HCT116 (cell line): ENCODE data around the gene GNAO1. TPM values are rescaled to one million over a fixed set of nuclear protein-coding genes. Genes with fewer than 3 reads are reported as not detected.

Experiments
- ATAC-seq: fragments of 200-7000 bp; cut with Tn5 transposase; 2 replicates; pipeline ENCODE4 v1.9.1; 2020; ENCODE audit warnings: mild to moderate bottlenecking, moderate library complexity
- BruUV-seq: library from RNA; stranded (reverse); fragments of 400-500 nt; replicated peaks from 2 replicates; lab custom pipeline; 2021; lab: Mats Ljungman, UMichigan
- CTCF ChIA-PET: fragments of 300-600 bp; sonication (Branson Sonifier 250); formaldehyde crosslinking; loops from one replicate; lab custom pipeline; 2021; ENCODE audit warnings: antibody characterized with exemption; lab: Charles Lee
- POLR2A ChIA-PET: fragments of 300-600, 350-600 bp; sonication (Branson Sonifier 250); formaldehyde crosslinking; loops from one replicate; lab custom pipeline; 2021; ENCODE audit warnings: antibody characterized with exemption; lab: Charles Lee
- RAD21 ChIA-PET, 2 experiments: fragments of 300-600 bp; sonication (Branson Sonifier 250); formaldehyde crosslinking; loops; one replicate each; lab custom pipeline; 2023; ENCODE audit warnings: low total read pairs in 2 of 2; ENCODE audit not compliant: uncharacterized antibody in 2 of 2, unreplicated experiment in 2 of 2, low non-redundant PET in 1 of 2; lab: Charles Lee
- DNase-seq: peaks from one replicate; pipeline ENCODE4 v3.0.0-alpha.2; 2010; ENCODE audit warnings: low read depth, low spot score
- H2AFZ ChIP-seq: fragments of 200-600 bp; shearing (Covaris generic), sonication (generic); 2 replicates; pipeline ENCODE4 v1.6.1; 2017; ENCODE audit warnings: low read depth, mixed run types, mixed read lengths, antibody characterized with exemption, low read length; ENCODE audit not compliant: poor library complexity, severe bottlenecking
- H3K27ac ChIP-seq: 2 replicates; pipeline ENCODE4 v1.5.1; 2012; ENCODE audit warnings: low read depth, low read length
- H3K27me3 ChIP-seq: fragments of 200-600 bp; sonication (generic); 2 replicates; pipeline ENCODE4 v1.6.1; 2016; ENCODE audit warnings: mixed run types, low read length, mixed read lengths; ENCODE audit not compliant: insufficient read depth
- H3K36me3 ChIP-seq, 2 experiments: fragments of 200-500 bp in 1 of 2; fragments of 200-600 bp in 1 of 2; sonication (Bioruptor generic) in 1 of 2; sonication (generic) in 1 of 2; 2 replicates each; pipeline versions ENCODE4 v1.5.1 to v1.6.1; 2014 to 2016; ENCODE audit warnings: low read length in 2 of 2, inconsistent platforms in 1 of 2, mixed read lengths in 1 of 2, mixed run types in 1 of 2; ENCODE audit not compliant: insufficient read depth in 2 of 2, control insufficient read depth in 1 of 2
- H3K4me1 ChIP-seq, 2 experiments: fragments of 200-600 bp in 1 of 2; sonication (generic) in 1 of 2; 2 replicates each; pipeline versions ENCODE4 v1.5.1 to v1.6.1; 2012 to 2017; ENCODE audit warnings: low read length in 2 of 2, inconsistent platforms in 1 of 2, mild to moderate bottlenecking in 1 of 2, mixed read lengths in 1 of 2, mixed run types in 1 of 2, moderate library complexity in 1 of 2; ENCODE audit not compliant: insufficient read depth in 2 of 2, control insufficient read depth in 1 of 2
- H3K4me2 ChIP-seq: fragments of 200-600 bp; sonication (generic); 2 replicates; pipeline ENCODE4 v1.6.1; 2017; ENCODE audit warnings: mixed run types, low read length, mixed read lengths
- H3K4me3 ChIP-seq, 2 experiments: fragments of 200-600 bp in 1 of 2; sonication (generic) in 1 of 2; replicated peaks in 1 of 2; 2 replicates each; pipeline ENCODE4 v1.5.1; 2011 to 2016; ENCODE audit warnings: low read length in 2 of 2, control low read depth in 1 of 2, low read depth in 1 of 2, mild to moderate bottlenecking in 1 of 2, mixed read lengths in 1 of 2, mixed run types in 1 of 2
- H3K79me2 ChIP-seq: fragments of 200-600 bp; sonication (generic); 2 replicates; pipeline ENCODE4 v1.6.1; 2017; ENCODE audit warnings: mild to moderate bottlenecking, mixed run types, low read length, moderate library complexity, mixed read lengths; ENCODE audit not compliant: insufficient read depth
- H3K9ac ChIP-seq: fragments of 200-600 bp; sonication (generic); 2 replicates; pipeline ENCODE4 v1.6.1; 2016; ENCODE audit warnings: low read length, mixed read lengths
- H3K9me2 ChIP-seq: fragments of 200-600 bp; sonication (generic), shearing (Covaris generic); 2 replicates; pipeline ENCODE4 v1.6.1; 2017; ENCODE audit warnings: mixed run types, mild to moderate bottlenecking, moderate library complexity; ENCODE audit not compliant: insufficient read depth
- H3K9me3 ChIP-seq, 2 experiments: fragments of 200-500 bp in 1 of 2; fragments of 200-600 bp in 1 of 2; sonication (Bioruptor generic) in 1 of 2; sonication (generic) in 1 of 2; 2 replicates each; pipeline ENCODE4 v1.6.1; 2014 to 2017; ENCODE audit warnings: low read length in 2 of 2, mixed read lengths in 2 of 2, inconsistent platforms in 1 of 2, low read depth in 1 of 2, mild to moderate bottlenecking in 1 of 2, mixed run types in 1 of 2, moderate library complexity in 1 of 2; ENCODE audit not compliant: control insufficient read depth in 1 of 2, insufficient read depth in 1 of 2
- H4K20me1 ChIP-seq: fragments of 200-600 bp; sonication (generic), shearing (Covaris generic); 2 replicates; pipeline ENCODE4 v1.6.1; 2017; ENCODE audit warnings: mixed run types, mild to moderate bottlenecking, moderate library complexity; ENCODE audit not compliant: insufficient read depth
- CBX3 ChIP-seq: IDR thresholded peaks from 2 replicates; pipeline ENCODE4 v1.6.1; 2012; ENCODE audit warnings: low read depth
- CTCF ChIP-seq, 3 experiments: fragments of 200-600 bp in 1 of 3; sonication (generic) in 1 of 3; IDR thresholded peaks in 2 of 3; conservative IDR thresholded peaks in 1 of 3; 2 replicates each; pipeline ENCODE4 v1.5.1; 2012 to 2017; ENCODE audit warnings: low read depth in 2 of 3, low read length in 2 of 3, antibody characterized with exemption in 1 of 3, borderline replicate concordance in 1 of 3, control low read depth in 1 of 3, mild to moderate bottlenecking in 1 of 3, mixed read lengths in 1 of 3, mixed run types in 1 of 3, moderate library complexity in 1 of 3; ENCODE audit not compliant: insufficient read depth in 1 of 3
- ELF1 ChIP-seq: IDR thresholded peaks from 2 replicates; pipeline ENCODE4 v1.6.1; 2012; ENCODE audit warnings: low read depth, borderline replicate concordance
- EZH2phosphoT487 ChIP-seq: fragments of 200-600 bp; IDR thresholded peaks from 2 replicates; pipeline ENCODE4 v1.6.1; 2018; ENCODE audit warnings: antibody characterized with exemption, borderline replicate concordance
- FOSL1 ChIP-seq: IDR thresholded peaks from 2 replicates; pipeline ENCODE4 v1.6.1; 2012; ENCODE audit warnings: low read depth
- MAX ChIP-seq: IDR thresholded peaks from 2 replicates; pipeline ENCODE4 v1.6.1; 2012
- POLR2A ChIP-seq: IDR thresholded peaks from 2 replicates; pipeline ENCODE4 v1.7.0; 2011; ENCODE audit warnings: borderline replicate concordance; ENCODE audit not compliant: insufficient read depth, insufficient read length; ENCODE audit errors: extremely low read depth
- SIN3A ChIP-seq: IDR thresholded peaks from 2 replicates; pipeline ENCODE4 v1.6.1; 2012; ENCODE audit warnings: low read depth
- TCF7L2 ChIP-seq: IDR thresholded peaks from 2 replicates; pipeline ENCODE4 v1.7.0; 2011; ENCODE audit warnings: borderline replicate concordance, inconsistent platforms; ENCODE audit not compliant: insufficient read depth, insufficient read length; ENCODE audit errors: extremely low read depth
- YY1 ChIP-seq: IDR thresholded peaks from 2 replicates; pipeline ENCODE4 v1.6.1; 2011; ENCODE audit warnings: low read length, low read depth, moderate library complexity, mild to moderate bottlenecking; ENCODE audit not compliant: insufficient replicate concordance; ENCODE audit errors: extremely low read depth
- intact Hi-C: fragments of 100-400 bp; cut with micrococcal nuclease; formaldehyde crosslinking; loops from 2 replicates; pipeline ENCODE4 v1.10.0; 2022
- total RNA-seq: library from RNA; stranded (reverse); gene quantifications from one replicate; pipeline ENCODE4 v1.2.1, GENCODE V29; 2021; ENCODE audit not compliant: unreplicated experiment

GNAO1 gene
- total RNA-seq, 1 experiment from 2014 or later, result 0.12 TPM

GRCh38 chr16:56334761-56335160, 143.5 kb downstream of the GNAO1 start:
- no peaks in the 10 kb centered on the region for H3K9me3 ChIP-seq
- intact Hi-C loops, result loop anchor here (10.0 kb wide), 1 partner anchor 370 kb away; no protein-coding TSS in a partner anchor
- H3K27me3 ChIP-seq, result no peaks in the 10 kb centered on the region
- H2AFZ ChIP-seq, result no peak overlapping the region
- H3K4me2 ChIP-seq, result no peak overlapping the region
- H3K9ac ChIP-seq, result no peak overlapping the region
- no peak overlapping the region for H3K4me3 ChIP-seq
- no peaks in the 10 kb centered on the region for H4K20me1 ChIP-seq
- H3K9me2 ChIP-seq, result no peaks in the 10 kb centered on the region
- ChIA-PET CTCF (interaction anchor here (1.6 kb wide), 1 partner anchor 22 kb away, joined by 6 read pairs; no protein-coding TSS in a partner anchor), POLR2A (no interaction called here), RAD21 (no interaction called here)
- no peak overlapping the region for H3K27ac ChIP-seq
- TF ChIP-seq MAX (no peak), SIN3A (no peak), FOSL1 (no peak), ELF1 (no peak), CBX3 (no peak), TCF7L2 (no peak), CTCF (IDR thresholded peaks at IDR 0.05 in 2 of 3, conservative IDR thresholded peaks at IDR 0.05 in 1 of 3; ENCODE audit: borderline replicate concordance in 1 of 3, insufficient read depth in 1 of 3, low read depth in 2 of 3, low read length in 2 of 3) (no peak), POLR2A (no peak), EZH2phosphoT487 (no peak), YY1 (no peak)
- no peaks in the 10 kb centered on the region for H3K79me2 ChIP-seq
- H3K4me1 ChIP-seq, result peaks cover 3 to 11% of the 10 kb centered on the region in 2 experiments; a peak in 3 of 4 replicates
- no peaks in the 10 kb centered on the region for H3K36me3 ChIP-seq
- ATAC-seq (no peak), DNase-seq (no peak)
- BruUV-seq, result no TSS peak
